GM19240 (cell line): ENCODE data around the gene PPIP5K1.
A peak's percentile ranks its signal among the peaks of the same experiment; 100 is the strongest.

ENCODE experiments used
- DNase-seq: peaks from one replicate; pipeline ENCODE4 v3.0.0; 2011; ENCODE audit warnings: low spot score; ENCODE audit not compliant: insufficient read length

Gene PPIP5K1

GRCh38 chr15:43518197-43518761 lies 71.7 kb downstream of the PPIP5K1 start:
- no peak for DNase-seq

- no peak for DNase-seq
Measured at GRCh38 chr15:43517354-43518196, 72.4 kb downstream of the PPIP5K1 start, which contains the start of gene MAP1A. Gene MAP1A (plus strand): TSS chr15:43517608. CDS start chr15:43521474, 3,866 bp downstream.

GRCh38 chr15:43516801-43517353 lies 73.1 kb downstream of the PPIP5K1 start:
- no peak for DNase-seq

GRCh38 chr15:43516185-43516584 lies 73.8 kb downstream of the PPIP5K1 start:
- DNase-seq = no peak

GRCh38 chr15:43515741-43516140 lies 74.3 kb downstream of the PPIP5K1 start:
- DNase-seq = no peak

- DNase-seq = no peak
Measured at GRCh38 chr15:43514241-43515057, 75.6 kb downstream of the PPIP5K1 start.

GRCh38 chr15:43513550-43513949 lies 76.5 kb downstream of the PPIP5K1 start:
- no peak for DNase-seq

- no peak for DNase-seq
Measured at GRCh38 chr15:43511012-43511885, 78.8 kb downstream of the PPIP5K1 start.

GRCh38 chr15:43510200-43511011 lies 79.6 kb downstream of the PPIP5K1 start:
- peak; percentile 94 for DNase-seq

- no peak for DNase-seq
Measured at GRCh38 chr15:43509660-43510199, 80.3 kb downstream of the PPIP5K1 start.

- DNase-seq = no peak
Measured at GRCh38 chr15:43508991-43509659, 80.9 kb downstream of the PPIP5K1 start.

GRCh38 chr15:43508421-43508820 lies 81.6 kb downstream of the PPIP5K1 start:
- no peak for DNase-seq

GRCh38 chr15:43505738-43506137 lies 84.3 kb downstream of the PPIP5K1 start:
- no peak for DNase-seq

GRCh38 chr15:43499635-43500034 lies 90.4 kb downstream of the PPIP5K1 start:
- no peak for DNase-seq

GRCh38 chr15:43498990-43499389 lies 91.0 kb downstream of the PPIP5K1 start:
- no peak for DNase-seq

GRCh38 chr15:43493703-43494472 lies 96.1 kb downstream of the PPIP5K1 start:
- no peak for DNase-seq

- DNase-seq = peak; percentile 92
Measured at GRCh38 chr15:43492673-43493601, 97.1 kb downstream of the PPIP5K1 start, which contains the start of gene TP53BP1. Gene TP53BP1 (minus strand): TSS chr15:43493156. CDS start chr15:43493043, 113 bp downstream.
